Measurements from ENCODE around the gene ADGRG7.

Gene ADGRG7

GRCh38 chr3:100609305-100609704, at the start of gene ADGRG7:
ADGRG7 (plus strand) TSS chr3:100609601; CDS start chr3:100609857, 256 bp downstream.
- Histone ChIP-seq H3K27me3 (ENCODE audit: low read depth) (peaks cover 4% of the 10 kb centered on the region; the same call in 1 of the 2 replicates), H3K36me3 (replicated peaks) (no peaks in the 10 kb centered on the region), H3K4me3 (no peak within 1 kb of the TSS), H3K9me3 (no peaks in the 10 kb centered on the region), H3K4me1 (no peaks in the 10 kb centered on the region)
- no peak for DNase-seq (ENCODE audit: low spot score in 2 of 2)
- in situ Hi-C loops (cut with MboI; ENCODE audit: low sequenced_read_pairs) = no loop called here

GRCh38 chr3:100560426-100560825, 49.0 kb upstream of the ADGRG7 start:
- in situ Hi-C loops (cut with MboI; ENCODE audit: low sequenced_read_pairs) = no loop called here
- Histone ChIP-seq H3K4me1 (no peaks in the 10 kb centered on the region), H3K36me3 (replicated peaks) (no peaks in the 10 kb centered on the region), H3K27me3 (ENCODE audit: low read depth) (no peaks in the 10 kb centered on the region), H3K4me3 (no peak overlapping the region), H3K9me3 (no peaks in the 10 kb centered on the region)
- DNase-seq (ENCODE audit: low spot score in 2 of 2) = no peak

GRCh38 chr3:100561459-100562158, 47.8 kb upstream of the ADGRG7 start:
- Histone ChIP-seq H3K4me1 (no peaks in the 10 kb centered on the region), H3K4me3 (no peak overlapping the region), H3K27me3 (ENCODE audit: low read depth) (no peaks in the 10 kb centered on the region), H3K36me3 (replicated peaks) (no peaks in the 10 kb centered on the region), H3K9me3 (no peaks in the 10 kb centered on the region)
- DNase-seq (ENCODE audit: low spot score in 2 of 2) = peak in 1 of 2 experiments; percentile 13
- in situ Hi-C loops (cut with MboI; ENCODE audit: low sequenced_read_pairs) = no loop called here

GRCh38 chr3:100562224-100562857, 47.1 kb upstream of the ADGRG7 start:
- Histone ChIP-seq H3K9me3 (no peaks in the 10 kb centered on the region), H3K27me3 (ENCODE audit: low read depth) (no peaks in the 10 kb centered on the region), H3K4me3 (no peak overlapping the region), H3K36me3 (replicated peaks) (no peaks in the 10 kb centered on the region), H3K4me1 (no peaks in the 10 kb centered on the region)
- in situ Hi-C loops (cut with MboI; ENCODE audit: low sequenced_read_pairs) = no loop called here
- DNase-seq (ENCODE audit: low spot score in 2 of 2) = no peak

GRCh38 chr3:100563228-100563627, 46.2 kb upstream of the ADGRG7 start:
- in situ Hi-C loops (cut with MboI; ENCODE audit: low sequenced_read_pairs) = no loop called here

GRCh38 chr3:100563652-100564211, 45.7 kb upstream of the ADGRG7 start:
- in situ Hi-C loops (cut with MboI; ENCODE audit: low sequenced_read_pairs) = no loop called here
- no peaks in the 10 kb centered on the region for H3K4me1 ChIP-seq
- H3K36me3 ChIP-seq (replicated peaks) = no peaks in the 10 kb centered on the region
- H3K27me3 ChIP-seq (ENCODE audit: low read depth) = no peaks in the 10 kb centered on the region
- no peaks in the 10 kb centered on the region for H3K9me3 ChIP-seq
- DNase-seq (ENCODE audit: low spot score in 2 of 2) = no peak
- no peak overlapping the region for H3K4me3 ChIP-seq

More at GRCh38 chr3:100563228-100563627, 46.2 kb upstream of the ADGRG7 start:
- Histone ChIP-seq H3K9me3 (no peaks in the 10 kb centered on the region), H3K27me3 (ENCODE audit: low read depth) (no peaks in the 10 kb centered on the region), H3K36me3 (replicated peaks) (no peaks in the 10 kb centered on the region), H3K4me1 (no peaks in the 10 kb centered on the region), H3K4me3 (no peak overlapping the region)
- DNase-seq (ENCODE audit: low spot score in 2 of 2) = no peak

- no peaks in the 10 kb centered on the region for H3K9me3 ChIP-seq
- no peaks in the 10 kb centered on the region for H3K36me3 ChIP-seq (replicated peaks)
- H3K4me3 ChIP-seq = no peak overlapping the region
- in situ Hi-C loops (cut with MboI; ENCODE audit: low sequenced_read_pairs) = no loop called here
- no peak for DNase-seq (ENCODE audit: low spot score in 2 of 2)
- no peaks in the 10 kb centered on the region for H3K4me1 ChIP-seq
- no peaks in the 10 kb centered on the region for H3K27me3 ChIP-seq (ENCODE audit: low read depth)
These were observed 38.6 kb upstream of the ADGRG7 start for GRCh38 chr3:100570811-100571210.

- Histone ChIP-seq H3K27me3 (ENCODE audit: low read depth) (no peaks in the 10 kb centered on the region), H3K36me3 (replicated peaks) (no peaks in the 10 kb centered on the region), H3K4me3 (no peak overlapping the region), H3K4me1 (no peaks in the 10 kb centered on the region), H3K9me3 (no peaks in the 10 kb centered on the region)
- in situ Hi-C loops (cut with MboI; ENCODE audit: low sequenced_read_pairs) = no loop called here
- no peak for DNase-seq (ENCODE audit: low spot score in 2 of 2)
These were observed 34.9 kb upstream of the ADGRG7 start for GRCh38 chr3:100574536-100574935.

- Histone ChIP-seq H3K27me3 (ENCODE audit: low read depth) (peaks cover 2% of the 10 kb centered on the region; the same call in 1 of the 2 replicates), H3K4me1 (no peaks in the 10 kb centered on the region), H3K9me3 (no peaks in the 10 kb centered on the region), H3K36me3 (replicated peaks) (no peaks in the 10 kb centered on the region), H3K4me3 (no peak overlapping the region)
- no peak for DNase-seq (ENCODE audit: low spot score in 2 of 2)
- in situ Hi-C loops (cut with MboI; ENCODE audit: low sequenced_read_pairs) = loop anchor here (25.0 kb wide), 2 partner anchors 263 to 738 kb away; no protein-coding TSS in a partner anchor
These were observed 33.7 kb upstream of the ADGRG7 start for GRCh38 chr3:100575704-100576103.

GRCh38 chr3:100577382-100578008, 31.9 kb upstream of the ADGRG7 start:
- peaks cover 2% of the 10 kb centered on the region; the same call in 1 of the 2 replicates for H3K27me3 ChIP-seq (ENCODE audit: low read depth)
- no peaks in the 10 kb centered on the region for H3K36me3 ChIP-seq (replicated peaks)
- H3K4me3 ChIP-seq = no peak overlapping the region
- DNase-seq (ENCODE audit: low spot score in 2 of 2) = no peak
- H3K4me1 ChIP-seq = no peaks in the 10 kb centered on the region
- H3K9me3 ChIP-seq = no peaks in the 10 kb centered on the region
- in situ Hi-C loops (cut with MboI; ENCODE audit: low sequenced_read_pairs) = loop anchor here (25.0 kb wide), 2 partner anchors 265 to 740 kb away; no protein-coding TSS in a partner anchor

- in situ Hi-C loops (cut with MboI; ENCODE audit: low sequenced_read_pairs) = loop anchor here (25.0 kb wide), 2 partner anchors 266 to 741 kb away; no protein-coding TSS in a partner anchor
These were observed 30.8 kb upstream of the ADGRG7 start for GRCh38 chr3:100578646-100579045.

GRCh38 chr3:100580147-100580546, 29.3 kb upstream of the ADGRG7 start:
- H3K36me3 ChIP-seq (replicated peaks) = no peaks in the 10 kb centered on the region
- no peak overlapping the region for H3K4me3 ChIP-seq
- peaks cover 2% of the 10 kb centered on the region; the same call in 1 of the 2 replicates for H3K27me3 ChIP-seq (ENCODE audit: low read depth)
- H3K9me3 ChIP-seq = no peaks in the 10 kb centered on the region
- in situ Hi-C loops (cut with MboI; ENCODE audit: low sequenced_read_pairs) = loop anchor here (25.0 kb wide), 2 partner anchors 268 to 743 kb away; no protein-coding TSS in a partner anchor
- DNase-seq (ENCODE audit: low spot score in 2 of 2) = no peak
- H3K4me1 ChIP-seq = no peaks in the 10 kb centered on the region

More at GRCh38 chr3:100578646-100579045, 30.8 kb upstream of the ADGRG7 start:
- Histone ChIP-seq H3K27me3 (ENCODE audit: low read depth) (peaks cover 2% of the 10 kb centered on the region; the same call in 1 of the 2 replicates), H3K4me3 (no peak overlapping the region), H3K4me1 (no peaks in the 10 kb centered on the region), H3K9me3 (no peaks in the 10 kb centered on the region), H3K36me3 (replicated peaks) (no peaks in the 10 kb centered on the region)
- no peak for DNase-seq (ENCODE audit: low spot score in 2 of 2)

- H3K4me3 ChIP-seq = no peak overlapping the region
- H3K4me1 ChIP-seq = no peaks in the 10 kb centered on the region
- in situ Hi-C loops (cut with MboI; ENCODE audit: low sequenced_read_pairs) = loop anchor here (25.0 kb wide), 2 partner anchors 269 to 744 kb away; no protein-coding TSS in a partner anchor
- H3K27me3 ChIP-seq (ENCODE audit: low read depth) = peaks cover 2% of the 10 kb centered on the region; the same call in 1 of the 2 replicates
- H3K9me3 ChIP-seq = no peaks in the 10 kb centered on the region
- no peak for DNase-seq (ENCODE audit: low spot score in 2 of 2)
- no peaks in the 10 kb centered on the region for H3K36me3 ChIP-seq (replicated peaks)
These were observed 27.8 kb upstream of the ADGRG7 start for GRCh38 chr3:100581650-100582049.
